IPS-18c (cell line): ENCODE measurements around the gene KLHL14.

ENCODE experiments used
- H3K4me3 ChIP-seq: 2 replicates; pipeline ENCODE4 v1.7.0; 2013; ENCODE audit warnings: low read depth, mild to moderate bottlenecking, low read length, moderate library complexity; ENCODE audit not compliant: insufficient read depth
- H3K9me3 ChIP-seq: one replicate; pipeline ENCODE4 v1.6.1; 2013; ENCODE audit warnings: mild to moderate bottlenecking, low read length, moderate library complexity; ENCODE audit not compliant: control insufficient read depth, insufficient read depth

The KLHL14 gene

DNA sequence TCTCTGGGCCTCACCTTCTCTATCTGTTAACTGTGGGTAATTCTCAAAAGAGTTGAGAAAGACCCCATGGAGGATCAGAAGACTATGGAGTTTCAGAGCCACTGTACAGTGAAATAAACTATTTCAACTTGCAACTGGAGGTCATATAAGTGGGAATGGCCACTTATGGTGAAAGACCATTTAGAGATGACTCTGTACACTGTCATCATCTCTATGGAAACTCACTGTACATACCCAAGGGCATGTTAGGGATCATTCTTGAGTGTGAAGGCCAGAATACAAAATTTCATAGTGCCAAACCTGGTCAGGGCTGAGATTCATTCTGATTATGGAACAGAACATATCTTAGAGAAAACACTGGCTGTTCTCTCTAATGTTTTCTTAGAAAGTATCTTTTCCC lies 149.3 kb downstream of the KLHL14 start:
- no peak overlapping the region for H3K4me3 ChIP-seq
- H3K9me3 ChIP-seq = no peaks in the 10 kb centered on the region
